Keratinocyte (primary cell): Measurements from ENCODE around the gene PDIA6. TPM values are rescaled to one million over a fixed set of nuclear protein-coding genes. Genes with fewer than 3 reads are reported as not detected.
"Not testable (repeated sequence)": the region's sequence is repeated elsewhere in the genome, so short reads cannot be mapped to it uniquely, and the experiment has no call there.

Source experiments
- DNase-seq: peaks from one replicate; pipeline ENCODE4 v3.0.0-alpha.2; 2011; ENCODE audit warnings: low read depth, missing footprints, low spot score
- FAIRE-seq: peaks from 2 replicates; lab custom pipeline; 2011; peaks lifted over from hg19 to GRCh38; lab: Jason Lieb, UNC
- H2AFZ ChIP-seq: 2 replicates; pipeline ENCODE4 v1.6.0; 2012; ENCODE audit warnings: low read length, control low read depth, inconsistent platforms; ENCODE audit not compliant: control insufficient read depth
- H3K27ac ChIP-seq: 2 replicates; pipeline ENCODE4 v1.5.1; 2011; ENCODE audit warnings: low read length; ENCODE audit not compliant: control insufficient read depth, insufficient read depth
- H3K27me3 ChIP-seq: 3 replicates; pipeline ENCODE4 v1.6.0; 2011; ENCODE audit warnings: low read length; ENCODE audit not compliant: control insufficient read depth, insufficient read depth; ENCODE audit errors: extremely low read depth
- H3K36me3 ChIP-seq, 2 experiments: 2 replicates in 1 of 2; 3 replicates in 1 of 2; pipeline ENCODE4 v1.5.1; 2011; ENCODE audit warnings: low read length in 2 of 2, mild to moderate bottlenecking in 1 of 2; ENCODE audit not compliant: control insufficient read depth in 2 of 2, insufficient read depth in 2 of 2; ENCODE audit errors: extremely low read depth in 1 of 2
- H3K4me1 ChIP-seq: 3 replicates; pipeline ENCODE4 v1.5.1; 2011; ENCODE audit warnings: low read length; ENCODE audit not compliant: control insufficient read depth, insufficient read depth; ENCODE audit errors: extremely low read depth
- H3K4me2 ChIP-seq: 3 replicates; pipeline ENCODE4 v1.6.0; 2011; ENCODE audit warnings: low read depth, low read length; ENCODE audit not compliant: control insufficient read depth, insufficient read depth; ENCODE audit errors: extremely low read depth
- H3K4me3 ChIP-seq, 3 experiments: fragments of 200-600 bp in 1 of 3; sonication (generic) in 1 of 3; 2 replicates in 2 of 3; 3 replicates in 1 of 3; pipeline ENCODE4 v1.5.1; 2011 to 2016; ENCODE audit warnings: low read length in 3 of 3, mild to moderate bottlenecking in 3 of 3, control low read depth in 2 of 3, inconsistent platforms in 1 of 3, low read depth in 1 of 3, mixed read lengths in 1 of 3, mixed run types in 1 of 3, moderate library complexity in 1 of 3; ENCODE audit not compliant: control insufficient read depth in 2 of 3, insufficient read depth in 2 of 3; ENCODE audit errors: extremely low read depth in 1 of 3
- H3K79me2 ChIP-seq: 2 replicates; pipeline ENCODE4 v1.6.0; 2012; ENCODE audit warnings: low read length; ENCODE audit not compliant: control insufficient read depth, insufficient read depth
- H3K9ac ChIP-seq: 3 replicates; pipeline ENCODE4 v1.6.0; 2011; ENCODE audit warnings: low read length; ENCODE audit not compliant: control insufficient read depth, insufficient read depth; ENCODE audit errors: extremely low read depth
- H3K9me1 ChIP-seq: 3 replicates; pipeline ENCODE4 v1.6.0; 2011; ENCODE audit warnings: low read length; ENCODE audit not compliant: control insufficient read depth, insufficient read depth; ENCODE audit errors: extremely low read depth
- H3K9me3 ChIP-seq: 2 replicates; pipeline ENCODE4 v1.5.1; 2012; ENCODE audit warnings: low read depth, low read length; ENCODE audit not compliant: control insufficient read depth
- H4K20me1 ChIP-seq: 3 replicates; pipeline ENCODE4 v1.6.0; 2011; ENCODE audit warnings: low read length; ENCODE audit not compliant: control insufficient read depth, insufficient read depth; ENCODE audit errors: extremely low read depth
- CTCF ChIP-seq, 3 experiments: IDR thresholded peaks in 1 of 3; conservative IDR thresholded peaks in 1 of 3; optimal IDR thresholded peaks in 1 of 3; 2 replicates in 2 of 3; 3 replicates in 1 of 3; pipeline versions ENCODE3 to v1.5.1; 2011; ENCODE audit warnings: low read length in 3 of 3, mild to moderate bottlenecking in 3 of 3, moderate library complexity in 2 of 3, control low read depth in 1 of 3, inconsistent platforms in 1 of 3; ENCODE audit not compliant: insufficient read depth in 2 of 3; ENCODE audit errors: extremely low read depth in 1 of 3
- EZH2 ChIP-seq: IDR thresholded peaks from one replicate; pipeline ENCODE4 v1.6.1; 2012; ENCODE audit warnings: inconsistent platforms, mild to moderate bottlenecking, low read length, moderate library complexity
- dilution Hi-C: fragments of 300-500 bp; cut with MboI; formaldehyde crosslinking; loops from one replicate; pipeline ENCODE4 v1.7.0; 2020; ENCODE audit warnings: low sequenced_read_pairs; ENCODE audit not compliant: extremely low pct_ligation_motif_present
- polyA plus RNA-seq, 5 experiments: library from polyadenylated mRNA; depleted of rRNA in 3 of 5; stranded (reverse) in 3 of 5; stranded (forward) in 1 of 5; unstranded in 1 of 5; fragments of >200 nt; gene quantifications; 1 replicate in 1 of 5; 2 replicates in 3 of 5; 3 replicates in 1 of 5; pipeline versions ENCODE4 v1.2.1 to v1.2.3, GENCODE V29; 2011 to 2012; ENCODE audit warnings: missing spikeins in 2 of 5, low read depth in 1 of 5, low replicate concordance in 1 of 5

PDIA6 gene
- polyA plus RNA-seq, 1 donor (not counting 4 experiments of a cell fraction or from before 2014, with no cell fraction given): 310 TPM

- H2AFZ ChIP-seq: no peak overlapping the region
- peaks cover 0 to 32% of the 10 kb centered on the region in 2 experiments for H3K36me3 ChIP-seq
- DNase-seq: no peak
- H3K9ac ChIP-seq: no peak overlapping the region
- H3K4me1 ChIP-seq: peaks cover 14% of the 10 kb centered on the region
- no peaks in the 10 kb centered on the region for H3K9me3 ChIP-seq
- TF ChIP-seq EZH2 (no peak), CTCF (optimal IDR thresholded peaks at IDR 0.05 in 1 of 3, IDR thresholded peaks at IDR 0.05 in 1 of 3, conservative IDR thresholded peaks at IDR 0.05 in 1 of 3; ENCODE audit: extremely low read depth in 1 of 3, insufficient read depth in 2 of 3, low read length in 3 of 3) (no peak)
- H3K9me1 ChIP-seq: no peaks in the 10 kb centered on the region
- H4K20me1 ChIP-seq: peaks cover 24% of the 10 kb centered on the region
- H3K79me2 ChIP-seq: peaks cover 84% of the 10 kb centered on the region
- H3K27ac ChIP-seq: no peak overlapping the region
- H3K4me2 ChIP-seq: no peak overlapping the region
- H3K27me3 ChIP-seq: no peaks in the 10 kb centered on the region
- dilution Hi-C loops: no loop called here
- no peak overlapping the region for H3K4me3 ChIP-seq
- FAIRE-seq: no peak
These were observed 6.0 kb downstream of the PDIA6 start for GRCh38 chr2:10806543-10806942.

GRCh38 chr2:10805990-10806389 is 6.6 kb downstream of the PDIA6 start:
- H2AFZ ChIP-seq, H3K9me1 ChIP-seq, H3K9ac ChIP-seq, DNase-seq, FAIRE-seq, H3K27ac ChIP-seq, dilution Hi-C loops, H3K9me3 ChIP-seq, H3K4me3 ChIP-seq, H3K4me2 ChIP-seq, H3K27me3 ChIP-seq: not testable (repeated sequence)
- Histone ChIP-seq H3K79me2 (peaks cover 84% of the 10 kb centered on the region), H3K4me1 (peaks cover 14% of the 10 kb centered on the region), H3K36me3 (peaks cover 3 to 37% of the 10 kb centered on the region in 2 experiments), H4K20me1 (peaks cover 24% of the 10 kb centered on the region)

- TF ChIP-seq CTCF (optimal IDR thresholded peaks at IDR 0.05 in 1 of 3, IDR thresholded peaks at IDR 0.05 in 1 of 3, conservative IDR thresholded peaks at IDR 0.05 in 1 of 3; ENCODE audit: extremely low read depth in 1 of 3, insufficient read depth in 2 of 3, low read length in 3 of 3): no peak
- TF ChIP-seq EZH2: no peak
- H3K9ac ChIP-seq: no peak overlapping the region
- H4K20me1 ChIP-seq: peaks cover 16% of the 10 kb centered on the region
- H3K27ac ChIP-seq: no peak overlapping the region
- H3K4me3 ChIP-seq: no peak overlapping the region
- no peaks in the 10 kb centered on the region for H3K27me3 ChIP-seq
- no peak overlapping the region for H3K4me2 ChIP-seq
- H3K9me1 ChIP-seq: no peaks in the 10 kb centered on the region
- no peaks in the 10 kb centered on the region for H3K9me3 ChIP-seq
- no peak for DNase-seq
- H3K4me1 ChIP-seq: no peaks in the 10 kb centered on the region
- FAIRE-seq: no peak
- dilution Hi-C loops: no loop called here
- H2AFZ ChIP-seq: no peak overlapping the region
- H3K79me2 ChIP-seq: peaks cover 81% of the 10 kb centered on the region
- peaks cover 9 to 34% of the 10 kb centered on the region in 2 experiments for H3K36me3 ChIP-seq
These were observed 9.9 kb downstream of the PDIA6 start for GRCh38 chr2:10802657-10803056.
